Stimulated activated memory B cell treated with anti-CD40 and anti-IgM and Interleukin-4, amounts not matched to agents 10 μg/mL and 1 μg/mL and 100 μg/mL, for 72 hours (primary cell): Measurements from ENCODE around the gene PSMB3.
A peak's percentile ranks its signal among the peaks of the same experiment; 100 is the strongest.

Source experiments
- ATAC-seq: fragments of 150-1000 bp; cut with Tn5 transposase; 2 replicates; pipeline ENCODE4 v1.10.0; 2021
- H3K27ac Mint-ChIP-seq: one replicate; pipeline ENCODE4 v1.8.0; 2022; ENCODE audit warnings: mild to moderate bottlenecking, mixed read lengths
- H3K27me3 Mint-ChIP-seq: one replicate; pipeline ENCODE4 v1.8.0; 2022; ENCODE audit warnings: mixed read lengths
- H3K36me3 Mint-ChIP-seq: one replicate; pipeline ENCODE4 v1.8.0; 2022; ENCODE audit warnings: mixed read lengths
- H3K4me1 Mint-ChIP-seq: one replicate; pipeline ENCODE4 v1.8.0; 2022; ENCODE audit warnings: mixed read lengths
- H3K4me3 Mint-ChIP-seq: one replicate; pipeline ENCODE4 v1.8.0; 2022; ENCODE audit warnings: mild to moderate bottlenecking, moderate library complexity, mixed read lengths
- H3K9me3 Mint-ChIP-seq: one replicate; pipeline ENCODE4 v1.8.0; 2022; ENCODE audit warnings: mixed read lengths

The PSMB3 gene

DNA sequence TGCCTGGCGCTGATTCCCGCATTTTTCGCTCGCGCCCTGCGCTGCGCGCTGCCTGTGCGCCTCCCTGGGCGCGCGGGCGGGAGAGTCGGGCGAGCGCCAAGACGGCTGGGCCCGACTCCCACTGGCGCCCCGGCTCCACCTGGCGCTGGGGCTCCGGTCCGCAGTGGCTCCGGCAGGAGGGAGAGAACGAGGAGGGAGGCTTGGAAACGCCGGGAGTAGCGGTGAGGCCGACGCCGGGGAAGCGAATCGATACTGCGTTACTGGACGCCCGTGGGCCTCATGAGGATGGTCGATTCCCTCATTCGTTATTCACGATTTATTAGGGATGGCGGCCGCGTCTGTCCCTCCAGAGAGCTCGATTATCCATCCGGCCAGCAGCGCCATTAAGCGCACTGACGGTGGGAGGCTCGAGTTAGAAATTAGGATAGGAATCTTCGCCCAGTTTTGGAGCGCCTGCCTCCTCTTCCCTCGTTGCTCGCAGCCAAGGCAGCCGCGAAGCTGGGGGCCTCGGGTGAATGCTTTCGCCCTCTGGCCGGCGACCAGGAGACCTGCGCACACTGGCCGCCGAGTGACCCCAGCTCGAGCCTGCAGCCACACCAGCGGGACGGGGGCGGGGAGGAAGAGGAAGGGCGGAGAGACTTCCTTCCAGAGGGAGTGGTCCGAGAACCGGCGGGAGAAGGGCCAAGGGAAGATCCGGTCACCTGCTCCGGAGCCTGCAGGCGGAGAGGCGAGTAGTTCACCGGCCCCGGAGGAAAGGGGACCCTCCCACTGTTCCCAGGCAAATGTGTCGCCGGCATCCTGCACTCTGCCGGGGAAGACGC is 3.1 kb upstream of the PSMB3 start:
- Mint-ChIP-seq H3K9me3 (no peaks in the 10 kb centered on the region), H3K36me3 (peaks cover 12% of the 10 kb centered on the region), H3K4me1 (peaks cover 56% of the 10 kb centered on the region), H3K4me3 (peak overlapping the region; percentile 61), H3K27ac (no peak overlapping the region), H3K27me3 (peaks cover 51% of the 10 kb centered on the region)
- ATAC-seq, result no peak

DNA sequence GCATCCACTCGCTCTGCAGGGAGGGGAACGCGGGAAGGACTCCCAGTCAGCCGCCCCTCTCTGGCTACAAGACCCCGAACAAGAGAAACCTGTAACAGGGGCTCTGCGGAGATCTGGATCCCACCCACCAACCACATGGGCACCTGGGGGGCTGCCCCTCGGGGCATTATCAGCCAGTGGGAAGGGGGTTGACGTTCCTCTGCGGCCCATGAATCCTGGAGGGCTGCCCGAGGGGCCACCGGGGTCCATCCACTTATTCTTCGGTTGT is 2.6 kb upstream of the PSMB3 start:
- Mint-ChIP-seq H3K9me3 (no peaks in the 10 kb centered on the region), H3K4me1 (peaks cover 59% of the 10 kb centered on the region), H3K27ac (no peak overlapping the region), H3K4me3 (no peak overlapping the region), H3K27me3 (peaks cover 47% of the 10 kb centered on the region), H3K36me3 (peaks cover 12% of the 10 kb centered on the region)
- ATAC-seq, result no peak

DNA sequence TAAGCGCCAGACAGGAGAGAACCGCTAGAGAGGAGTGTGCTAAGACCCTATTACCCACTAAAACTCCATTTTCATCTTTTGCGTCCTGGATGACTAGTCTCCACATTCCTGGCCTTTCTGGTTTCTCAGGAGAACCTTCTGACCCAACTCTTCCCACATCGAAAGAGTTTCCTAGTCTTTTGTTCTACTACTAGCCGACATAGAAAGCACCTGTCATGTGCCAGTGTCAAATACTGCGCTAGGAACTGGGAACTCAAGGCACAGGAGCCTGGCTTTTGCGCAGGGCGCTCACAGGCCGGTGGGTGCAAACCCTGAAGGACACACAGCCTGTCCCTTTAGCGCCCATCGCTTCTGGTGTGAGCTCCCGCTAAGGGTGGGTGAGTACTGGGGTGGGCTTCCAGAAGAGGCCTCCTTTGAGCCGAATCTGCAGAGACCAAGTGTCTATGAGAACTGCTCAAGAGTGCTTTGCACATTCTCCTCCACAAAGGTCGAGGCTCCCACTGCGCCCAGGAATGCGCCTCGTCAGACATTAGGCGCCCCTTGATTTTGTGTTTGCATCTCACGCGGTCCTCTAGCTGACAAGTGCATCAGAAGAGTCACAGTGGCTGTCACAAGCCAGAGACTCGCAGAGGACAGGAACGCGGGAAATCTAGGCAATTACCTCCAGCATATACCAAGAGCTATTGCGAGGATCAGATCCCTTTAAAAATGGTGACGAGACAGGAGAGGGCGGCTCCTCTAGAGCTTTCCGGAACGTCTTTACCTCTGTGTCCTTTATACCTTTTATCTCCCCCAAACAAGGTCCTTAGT is 2.0 kb upstream of the PSMB3 start:
- H3K27ac Mint-ChIP-seq, result no peak overlapping the region
- peak overlapping the region; percentile 92 for H3K4me3 Mint-ChIP-seq
- peaks cover 47% of the 10 kb centered on the region for H3K27me3 Mint-ChIP-seq
- H3K4me1 Mint-ChIP-seq, result peaks cover 59% of the 10 kb centered on the region
- ATAC-seq, result no peak
- peaks cover 12% of the 10 kb centered on the region for H3K36me3 Mint-ChIP-seq
- no peaks in the 10 kb centered on the region for H3K9me3 Mint-ChIP-seq

DNA sequence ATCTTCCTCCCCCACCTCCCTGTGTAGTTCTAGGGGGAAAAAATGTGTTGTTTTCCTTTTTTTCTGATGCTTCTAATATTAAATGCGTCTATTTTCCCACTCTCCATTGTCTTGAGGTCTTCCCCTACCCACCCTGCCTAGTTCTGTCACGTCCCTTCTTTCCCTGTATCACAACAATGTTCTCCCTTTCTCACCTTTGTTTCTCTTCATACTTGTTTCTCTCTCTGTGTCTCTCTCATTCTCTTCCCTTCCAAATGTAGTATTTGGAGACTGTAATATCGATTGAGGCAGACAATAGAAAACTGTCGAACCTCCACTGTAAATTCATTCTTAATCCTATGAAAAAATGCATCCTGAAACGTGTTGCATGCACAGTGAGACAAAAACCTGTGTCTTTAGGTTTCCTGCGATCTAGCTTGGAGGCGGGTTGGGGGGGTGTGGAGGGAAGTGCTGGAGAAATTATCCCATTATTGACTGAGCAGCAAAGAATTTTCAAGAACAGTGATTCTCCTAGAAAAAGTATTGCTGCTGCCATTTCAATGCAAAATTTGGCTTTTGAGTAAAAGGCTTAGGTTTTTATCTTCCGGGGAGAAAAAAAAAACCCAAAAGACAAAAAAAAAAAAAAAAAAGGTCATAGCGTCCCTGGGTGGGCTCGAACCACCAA is 1.3 kb upstream of the PSMB3 start:
- peaks cover 41% of the 10 kb centered on the region for H3K27me3 Mint-ChIP-seq
- peak overlapping the region; percentile 85 for H3K27ac Mint-ChIP-seq
- H3K36me3 Mint-ChIP-seq, result peaks cover 12% of the 10 kb centered on the region
- H3K4me1 Mint-ChIP-seq, result peaks cover 51% of the 10 kb centered on the region
- H3K9me3 Mint-ChIP-seq, result no peaks in the 10 kb centered on the region
- ATAC-seq, result no peak
- peak overlapping the region; percentile 92 for H3K4me3 Mint-ChIP-seq

DNA sequence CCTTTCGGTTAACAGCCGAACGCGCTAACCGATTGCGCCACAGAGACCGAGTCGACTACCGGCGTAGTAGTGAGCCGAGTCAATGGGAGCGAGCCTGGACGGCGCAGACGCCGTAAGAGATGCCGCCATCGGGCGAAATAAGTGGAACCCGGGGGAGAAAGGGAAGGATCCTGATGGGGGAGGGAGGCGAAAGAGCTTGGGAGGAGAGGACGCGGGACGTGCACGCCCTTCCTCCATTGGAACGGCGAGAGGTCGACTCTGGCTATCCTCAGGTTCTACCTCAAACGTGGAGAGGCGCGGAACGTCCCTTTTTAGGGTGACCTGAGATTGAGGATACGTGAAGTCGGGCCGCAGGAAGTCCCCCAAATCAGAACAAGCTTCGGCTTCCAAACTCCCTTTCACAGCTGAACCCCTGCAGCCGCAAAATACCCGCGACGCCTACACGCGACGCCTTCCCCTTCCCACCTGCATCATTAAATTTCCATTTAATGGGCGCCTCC is 683 bp upstream of the PSMB3 start:
- peaks cover 35% of the 10 kb centered on the region for H3K27me3 Mint-ChIP-seq
- peak overlapping the region; percentile 85 for H3K27ac Mint-ChIP-seq

DNA sequence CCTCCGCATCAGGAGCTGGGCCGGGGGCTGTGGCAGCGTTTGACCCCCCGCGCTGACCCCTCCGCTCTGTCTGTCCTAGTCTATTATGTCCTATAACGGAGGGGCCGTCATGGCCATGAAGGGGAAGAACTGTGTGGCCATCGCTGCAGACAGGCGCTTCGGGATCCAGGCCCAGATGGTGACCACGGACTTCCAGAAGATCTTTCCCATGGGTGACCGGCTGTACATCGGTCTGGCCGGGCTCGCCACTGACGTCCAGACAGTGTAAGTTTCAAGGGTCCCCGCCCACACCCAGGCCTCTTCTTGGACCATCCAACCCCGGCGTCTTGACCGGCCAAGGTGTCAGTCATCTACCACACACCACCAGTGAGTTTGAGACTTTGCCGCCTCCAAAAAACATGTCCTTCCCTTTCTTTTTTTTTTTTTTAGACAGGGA is 548 bp downstream of the PSMB3 start:
- H3K9me3 Mint-ChIP-seq, result no peaks in the 10 kb centered on the region
- peaks cover 36% of the 10 kb centered on the region for H3K4me1 Mint-ChIP-seq
- peaks cover 22% of the 10 kb centered on the region for H3K27me3 Mint-ChIP-seq
- H3K27ac Mint-ChIP-seq, result peak overlapping the region; percentile 85
- ATAC-seq, result no peak
- H3K4me3 Mint-ChIP-seq, result peak overlapping the region; percentile 92
- peaks cover 12% of the 10 kb centered on the region for H3K36me3 Mint-ChIP-seq

More for the DNA sequence above, 683 bp upstream of the PSMB3 start:
- H3K4me1 Mint-ChIP-seq, result peaks cover 45% of the 10 kb centered on the region
- peak; percentile 55 for ATAC-seq
- H3K4me3 Mint-ChIP-seq, result peak overlapping the region; percentile 92
- H3K9me3 Mint-ChIP-seq, result no peaks in the 10 kb centered on the region
- H3K36me3 Mint-ChIP-seq, result peaks cover 12% of the 10 kb centered on the region

DNA sequence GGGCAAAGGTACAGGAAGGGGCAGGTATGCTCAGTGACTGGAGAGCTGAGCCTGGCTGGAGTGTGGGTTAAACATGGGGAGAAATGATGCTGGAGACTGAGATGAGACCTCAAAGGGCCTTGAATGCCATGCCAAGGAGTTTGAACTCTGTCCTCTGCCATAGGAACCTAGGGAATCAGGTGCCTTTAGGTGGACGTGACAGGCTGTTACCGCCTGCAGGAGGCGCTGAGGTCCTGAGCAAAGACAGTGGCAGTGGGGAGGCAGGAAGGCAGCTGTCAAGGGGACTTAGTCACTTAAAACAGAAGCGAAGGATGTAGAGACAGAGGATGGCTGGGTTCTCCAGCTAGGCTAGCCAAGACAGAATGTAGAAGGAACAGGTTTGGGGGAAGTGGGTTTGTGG is 9.1 kb downstream of the PSMB3 start:
- H3K9me3 Mint-ChIP-seq, result no peaks in the 10 kb centered on the region
- no peak for ATAC-seq
- peaks cover 54% of the 10 kb centered on the region for H3K36me3 Mint-ChIP-seq
- no peak overlapping the region for H3K4me3 Mint-ChIP-seq
- H3K27ac Mint-ChIP-seq, result peak overlapping the region; percentile 41
- no peaks in the 10 kb centered on the region for H3K27me3 Mint-ChIP-seq
- H3K4me1 Mint-ChIP-seq, result peaks cover 8% of the 10 kb centered on the region

DNA sequence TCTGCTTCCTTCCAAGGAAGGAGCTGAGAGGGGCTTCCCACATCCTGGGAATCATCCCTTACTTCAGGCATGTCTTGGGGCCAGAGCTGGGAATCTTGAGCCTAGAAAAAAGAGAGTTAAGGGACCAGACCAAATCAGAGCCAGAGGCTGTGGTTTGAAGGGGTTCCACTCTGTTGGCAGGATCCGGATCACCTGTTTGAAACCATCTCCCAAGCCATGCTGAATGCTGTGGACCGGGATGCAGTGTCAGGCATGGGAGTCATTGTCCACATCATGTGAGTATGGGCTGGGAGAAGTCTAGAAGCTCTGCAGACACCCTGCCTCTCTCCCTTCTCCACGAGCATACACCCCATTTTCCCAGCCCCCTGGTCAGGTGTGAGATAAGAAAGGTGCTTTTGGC is 9.7 kb downstream of the PSMB3 start:
- Mint-ChIP-seq H3K9me3 (no peaks in the 10 kb centered on the region), H3K4me1 (peaks cover 11% of the 10 kb centered on the region), H3K27ac (peak overlapping the region; percentile 41), H3K36me3 (peaks cover 60% of the 10 kb centered on the region), H3K4me3 (no peak overlapping the region), H3K27me3 (no peaks in the 10 kb centered on the region)
- ATAC-seq, result no peak

DNA sequence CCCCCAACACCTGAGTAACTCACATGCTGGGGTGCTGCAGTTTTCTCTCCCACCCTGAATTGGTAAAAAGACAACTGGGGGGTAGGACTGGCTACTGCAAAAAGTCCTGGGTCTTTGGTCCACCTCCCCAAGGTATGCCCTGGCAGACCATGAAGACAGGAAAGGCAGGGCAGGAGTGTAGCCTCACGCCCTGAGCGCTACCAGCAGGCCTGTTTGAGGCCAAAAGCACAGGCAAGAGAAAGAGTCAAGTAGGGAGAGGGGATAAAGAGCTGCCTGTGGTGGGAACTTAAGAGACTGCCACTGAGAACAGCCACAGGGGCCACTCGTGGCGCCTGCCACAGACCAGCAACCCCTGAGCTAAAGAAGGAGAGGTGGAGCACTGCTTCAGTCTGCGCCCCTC is 13.8 kb downstream of the PSMB3 start:
- Mint-ChIP-seq H3K27me3 (no peaks in the 10 kb centered on the region), H3K9me3 (no peaks in the 10 kb centered on the region), H3K27ac (no peak overlapping the region), H3K36me3 (peaks cover 80% of the 10 kb centered on the region), H3K4me1 (peaks cover 10% of the 10 kb centered on the region), H3K4me3 (no peak overlapping the region)
- no peak for ATAC-seq

DNA sequence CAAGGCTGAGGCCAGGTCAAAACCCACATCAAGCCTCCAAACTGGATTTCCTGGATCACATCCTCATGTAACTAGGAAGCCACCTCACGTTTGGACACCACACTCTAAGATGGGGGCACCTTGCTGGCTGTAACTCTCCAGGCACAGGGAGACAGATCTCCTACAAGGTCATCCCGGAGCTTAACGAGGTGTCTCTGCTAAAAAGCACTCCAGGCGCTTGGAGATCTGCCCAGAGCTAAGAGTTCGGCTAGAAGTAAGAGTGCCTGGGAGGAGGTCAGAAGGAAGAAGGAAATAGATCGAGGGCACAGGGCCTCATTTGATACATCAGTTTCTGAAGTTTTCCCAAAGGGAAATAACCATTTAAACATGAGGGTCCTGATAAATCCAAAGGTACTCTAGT is 15.9 kb downstream of the PSMB3 start:
- peak overlapping the region; percentile 24 for H3K27ac Mint-ChIP-seq
- H3K36me3 Mint-ChIP-seq, result peaks cover 78% of the 10 kb centered on the region
- peaks cover 5% of the 10 kb centered on the region for H3K4me1 Mint-ChIP-seq
- no peaks in the 10 kb centered on the region for H3K27me3 Mint-ChIP-seq
- H3K9me3 Mint-ChIP-seq, result no peaks in the 10 kb centered on the region
- ATAC-seq, result no peak
- no peak overlapping the region for H3K4me3 Mint-ChIP-seq

DNA sequence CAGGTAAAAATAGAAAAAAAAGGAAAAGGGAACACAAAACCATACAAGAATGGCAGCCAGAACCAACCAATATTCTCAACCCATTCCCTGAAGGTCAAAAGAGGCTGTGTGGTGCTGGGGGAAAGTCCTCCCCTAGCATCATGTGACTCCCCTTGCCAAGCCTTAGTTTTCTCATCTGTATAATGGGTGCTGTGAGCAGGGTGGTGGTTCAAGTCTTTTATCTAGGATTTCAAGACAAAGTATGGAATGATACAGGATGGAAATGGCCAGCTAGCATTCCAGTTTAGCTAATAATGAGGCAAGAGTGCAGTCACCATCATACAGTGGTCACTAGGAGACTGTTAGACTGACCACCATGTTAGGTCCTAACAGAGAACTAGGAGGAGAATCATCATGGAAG is 20.7 kb downstream of the PSMB3 start:
- no peak overlapping the region for H3K27ac Mint-ChIP-seq
- no peak overlapping the region for H3K4me3 Mint-ChIP-seq
- H3K27me3 Mint-ChIP-seq, result no peaks in the 10 kb centered on the region
- ATAC-seq, result no peak
- H3K4me1 Mint-ChIP-seq, result no peaks in the 10 kb centered on the region
- no peaks in the 10 kb centered on the region for H3K9me3 Mint-ChIP-seq
- peaks cover 68% of the 10 kb centered on the region for H3K36me3 Mint-ChIP-seq

DNA sequence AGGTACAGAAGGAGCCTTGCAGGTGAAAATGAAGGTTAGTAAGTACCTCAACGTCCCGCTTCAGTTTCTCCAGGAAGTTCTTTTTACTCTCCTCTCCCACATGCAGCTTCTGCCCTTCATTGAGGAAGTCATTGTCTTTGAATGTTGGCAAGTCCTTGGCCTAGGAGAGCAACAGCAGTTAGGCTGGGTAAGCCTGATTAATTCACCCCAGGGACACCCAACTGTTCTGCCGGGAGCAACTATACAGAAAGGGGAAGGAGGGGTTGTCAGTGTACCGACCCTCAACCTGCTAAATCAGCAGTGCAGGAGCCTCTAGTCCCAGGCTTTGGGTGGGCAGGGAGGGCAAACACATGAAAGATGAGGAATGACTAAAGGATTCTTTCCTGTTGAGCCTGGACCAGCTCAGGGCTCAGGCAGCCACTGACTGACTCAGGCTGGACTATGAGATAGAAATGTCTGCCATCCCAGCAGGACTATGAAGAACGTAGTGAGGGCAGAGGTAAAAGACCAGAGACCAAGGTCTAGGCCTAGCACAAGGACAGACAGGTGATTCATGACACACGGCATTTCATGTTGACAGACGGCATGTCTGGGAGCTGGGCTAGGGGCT is 25.2 kb downstream of the PSMB3 start:
- Mint-ChIP-seq H3K9me3 (no peaks in the 10 kb centered on the region), H3K36me3 (peaks cover 65% of the 10 kb centered on the region), H3K4me1 (no peaks in the 10 kb centered on the region), H3K27me3 (no peaks in the 10 kb centered on the region), H3K27ac (no peak overlapping the region), H3K4me3 (no peak overlapping the region)
- no peak for ATAC-seq

DNA sequence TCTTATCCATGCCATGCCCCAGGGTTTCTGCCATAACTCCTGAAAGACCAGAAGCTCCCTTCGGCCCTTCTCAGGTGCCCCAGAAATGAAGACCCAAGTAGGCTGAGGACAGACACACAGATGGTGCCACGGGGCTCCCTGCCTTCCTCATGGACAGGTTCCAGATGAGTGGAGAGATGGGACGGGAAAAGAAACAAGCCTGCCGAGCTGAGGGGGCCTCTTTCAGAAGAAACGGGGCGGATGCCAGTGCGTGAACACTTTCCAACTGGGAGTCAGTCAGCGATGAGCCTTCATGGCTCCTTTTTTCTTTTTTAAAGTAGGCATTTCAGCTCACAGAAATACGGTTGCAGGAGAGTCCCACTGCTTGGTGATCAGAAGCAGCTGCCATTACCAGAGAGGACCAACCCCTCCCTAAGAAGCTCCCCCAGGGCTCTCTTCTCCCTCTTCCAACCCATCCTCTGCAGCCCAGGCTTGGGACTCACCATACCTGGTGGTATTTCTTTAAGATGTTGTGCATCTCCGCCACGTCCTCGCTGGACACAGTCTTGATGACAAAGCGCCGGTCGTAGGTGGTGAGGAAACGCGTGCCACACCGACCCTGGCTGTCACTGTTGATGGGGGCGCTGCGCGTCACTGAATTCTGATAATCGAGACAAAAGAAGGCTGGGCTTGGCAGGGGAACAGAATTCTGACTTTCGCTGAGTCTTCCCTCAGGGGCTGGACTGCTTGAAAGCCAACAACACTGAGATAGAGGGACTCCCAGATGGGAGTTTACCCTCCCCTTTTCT is 27.6 kb downstream of the PSMB3 start:
- Mint-ChIP-seq H3K9me3 (no peaks in the 10 kb centered on the region), H3K4me1 (no peaks in the 10 kb centered on the region), H3K4me3 (no peak overlapping the region), H3K36me3 (peaks cover 69% of the 10 kb centered on the region), H3K27ac (no peak overlapping the region), H3K27me3 (no peaks in the 10 kb centered on the region)
- no peak for ATAC-seq

DNA sequence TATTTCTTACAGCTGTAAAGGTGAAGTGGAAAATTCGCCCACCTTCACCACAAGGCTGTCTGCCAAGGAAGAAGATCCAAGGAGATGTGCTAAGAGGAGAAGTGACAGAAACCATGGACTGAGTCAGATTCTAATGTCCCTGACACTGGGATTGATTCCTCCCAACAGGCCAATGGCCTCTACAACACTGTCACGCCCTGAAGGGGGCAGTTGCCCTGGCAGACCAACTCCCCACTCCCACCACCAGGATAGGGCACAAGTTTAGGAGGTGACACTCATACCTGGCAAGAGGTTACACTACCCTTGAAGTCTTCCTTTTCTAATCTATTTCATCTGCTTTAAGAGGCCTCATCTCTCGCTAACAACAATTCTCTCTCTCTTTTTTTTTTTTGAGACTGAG is 30.7 kb downstream of the PSMB3 start:
- no peak for ATAC-seq
- no peaks in the 10 kb centered on the region for H3K27me3 Mint-ChIP-seq
- H3K27ac Mint-ChIP-seq, result no peak overlapping the region
- no peak overlapping the region for H3K4me3 Mint-ChIP-seq
- peaks cover 6% of the 10 kb centered on the region for H3K4me1 Mint-ChIP-seq
- peaks cover 66% of the 10 kb centered on the region for H3K36me3 Mint-ChIP-seq
- H3K9me3 Mint-ChIP-seq, result no peaks in the 10 kb centered on the region
